Right atrium auricular region (tissue), 2 donors: ENCODE measurements around the gene CEMIP. TPM values are rescaled to one million over a fixed set of nuclear protein-coding genes. Genes with fewer than 3 reads are reported as not detected.

Source experiments
- DNase-seq: peaks from one replicate; pipeline ENCODE4 v3.0.0-alpha.2; 2019; ENCODE audit warnings: low spot score
- H3K27ac ChIP-seq, 2 donors: fragments of 200-600 bp; sonication (generic); 1 replicate in 1 of 2; 2 replicates in 1 of 2; pipeline ENCODE4 v1.5.1; 2016 to 2019
- H3K27me3 ChIP-seq, 2 donors: fragments of 200-600 bp; sonication (generic); one replicate each; pipeline versions ENCODE4 v1.5.1 to v1.6.0; 2017 to 2019
- H3K36me3 ChIP-seq: fragments of 200-600 bp; sonication (generic); one replicate; pipeline ENCODE4 v1.5.1; 2016
- H3K4me1 ChIP-seq, 2 donors: fragments of 200-600 bp; sonication (generic); one replicate each; pipeline versions ENCODE4 v1.5.1 to v1.6.0; 2017 to 2019
- H3K4me3 ChIP-seq, 2 donors: fragments of 200-600 bp; sonication (generic); 1 replicate in 1 of 2; 2 replicates in 1 of 2; pipeline ENCODE4 v1.5.1; 2017 to 2019; ENCODE audit warnings: mild to moderate bottlenecking in 1 of 2, moderate library complexity in 1 of 2
- H3K9me3 ChIP-seq, 2 donors: fragments of 200-600 bp; sonication (generic); one replicate each; pipeline ENCODE4 v1.5.1; 2019
- CTCF ChIP-seq, 2 donors: fragments of 200-600 bp; sonication (generic); IDR thresholded peaks; one replicate each; pipeline ENCODE4 v1.5.1; 2019; ENCODE audit warnings: antibody characterized with exemption in 2 of 2
- total RNA-seq, 2 donors: library from RNA; depleted of rRNA; stranded (reverse); fragments of >200 nt; gene quantifications; one replicate each; pipeline ENCODE4 v1.1.0, GENCODE V29; 2016

CEMIP gene
- total RNA-seq, 2 donors from 2014 or later: 0.22 to 2.9 TPM

- no peaks in the 10 kb centered on the region for H3K27me3 ChIP-seq
- no peak for DNase-seq
Measured at GRCh38 chr15:80788536-80788935, 9.4 kb downstream of the CEMIP start.

GRCh38 chr15:80789296-80789695 is 10.1 kb downstream of the CEMIP start:
- TF ChIP-seq CTCF (IDR thresholded peaks at IDR 0.05): no peak
- no peaks in the 10 kb centered on the region for H3K4me1 ChIP-seq
- no peaks in the 10 kb centered on the region for H3K27me3 ChIP-seq
- H3K27ac ChIP-seq: no peak overlapping the region
- H3K36me3 ChIP-seq: no peaks in the 10 kb centered on the region
- H3K4me3 ChIP-seq: no peak overlapping the region
- DNase-seq: no peak
- H3K9me3 ChIP-seq: no peaks in the 10 kb centered on the region

More at GRCh38 chr15:80788536-80788935, 9.4 kb downstream of the CEMIP start:
- Histone ChIP-seq H3K9me3 (no peaks in the 10 kb centered on the region), H3K4me3 (no peak overlapping the region), H3K4me1 (no peaks in the 10 kb centered on the region), H3K36me3 (no peaks in the 10 kb centered on the region), H3K27ac (no peak overlapping the region)
- TF ChIP-seq CTCF (IDR thresholded peaks at IDR 0.05): no peak

GRCh38 chr15:80789796-80790195 is 10.6 kb downstream of the CEMIP start:
- no peaks in the 10 kb centered on the region for H3K27me3 ChIP-seq
- DNase-seq: no peak
- H3K36me3 ChIP-seq: no peaks in the 10 kb centered on the region
- TF ChIP-seq CTCF (IDR thresholded peaks at IDR 0.05): no peak
- no peak overlapping the region for H3K27ac ChIP-seq
- H3K4me3 ChIP-seq: no peak overlapping the region
- H3K9me3 ChIP-seq: no peaks in the 10 kb centered on the region
- H3K4me1 ChIP-seq: no peaks in the 10 kb centered on the region

GRCh38 chr15:80790236-80790635 is 11.1 kb downstream of the CEMIP start:
- TF ChIP-seq CTCF (IDR thresholded peaks at IDR 0.05): no peak
- H3K4me1 ChIP-seq: no peaks in the 10 kb centered on the region
- H3K9me3 ChIP-seq: no peaks in the 10 kb centered on the region
- H3K36me3 ChIP-seq: no peaks in the 10 kb centered on the region
- no peak for DNase-seq
- H3K27ac ChIP-seq: no peak overlapping the region
- H3K27me3 ChIP-seq: no peaks in the 10 kb centered on the region
- H3K4me3 ChIP-seq: no peak overlapping the region

DNA sequence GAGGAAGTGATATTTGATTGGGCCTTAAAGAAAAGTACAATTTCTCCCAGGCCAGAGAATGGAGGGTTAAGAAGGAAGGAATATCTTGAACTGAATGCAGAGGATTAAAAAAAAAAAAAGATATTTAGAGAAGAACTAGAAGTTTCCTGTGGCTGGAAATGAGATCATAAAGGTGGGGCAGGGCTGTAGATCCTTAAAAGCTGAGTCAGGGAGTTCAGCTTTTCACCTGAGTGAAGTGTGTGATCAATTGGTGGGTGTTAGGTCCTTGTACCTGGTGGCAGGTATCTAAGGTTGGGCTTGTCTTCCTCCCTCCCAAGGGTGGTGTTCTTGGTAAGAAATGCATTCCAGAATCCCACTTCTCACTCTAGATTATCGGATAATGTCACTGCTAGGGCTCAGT is 11.8 kb downstream of the CEMIP start:
- Histone ChIP-seq H3K27ac (no peak overlapping the region), H3K4me1 (no peaks in the 10 kb centered on the region), H3K27me3 (no peaks in the 10 kb centered on the region), H3K4me3 (no peak overlapping the region), H3K9me3 (no peaks in the 10 kb centered on the region), H3K36me3 (no peaks in the 10 kb centered on the region)
- TF ChIP-seq CTCF (IDR thresholded peaks at IDR 0.05): no peak
- DNase-seq: no peak

GRCh38 chr15:80796407-80796806 is 17.2 kb downstream of the CEMIP start:
- Histone ChIP-seq H3K4me1 (no peaks in the 10 kb centered on the region), H3K36me3 (no peaks in the 10 kb centered on the region), H3K9me3 (no peaks in the 10 kb centered on the region), H3K4me3 (no peak overlapping the region), H3K27ac (no peak overlapping the region), H3K27me3 (no peaks in the 10 kb centered on the region)
- no peak for TF ChIP-seq CTCF (IDR thresholded peaks at IDR 0.05)
- no peak for DNase-seq
